Neural cell (in vitro differentiated cells): Measurements from ENCODE around the gene SH3BP5.

Experiments
- CTCF ChIP-seq: fragments of 450-650 bp; IDR thresholded peaks from 2 replicates; pipeline ENCODE4 v1.5.1; 2014; ENCODE audit warnings: antibody characterized with exemption, mild to moderate bottlenecking, moderate library complexity; ENCODE audit not compliant: poor library complexity, severe bottlenecking
- EZH2 ChIP-seq: fragments of 200-600, 300-800 bp; shearing (Covaris generic), sonication (generic); IDR thresholded peaks from 2 replicates; pipeline ENCODE4 v1.6.1; 2014; ENCODE audit warnings: antibody characterized with exemption, low read length, borderline replicate concordance, mild to moderate bottlenecking; ENCODE audit not compliant: insufficient read depth, poor library complexity, severe bottlenecking
- REST ChIP-seq: IDR thresholded peaks from 2 replicates; pipeline ENCODE4 v1.6.1; 2012; ENCODE audit warnings: borderline replicate concordance
- SMC3 ChIP-seq: fragments of 450-650 bp; conservative IDR thresholded peaks from 2 replicates; pipeline ENCODE4 v1.6.1; 2014; ENCODE audit warnings: antibody characterized with exemption, mild to moderate bottlenecking, moderate library complexity; ENCODE audit not compliant: poor library complexity

DNA sequence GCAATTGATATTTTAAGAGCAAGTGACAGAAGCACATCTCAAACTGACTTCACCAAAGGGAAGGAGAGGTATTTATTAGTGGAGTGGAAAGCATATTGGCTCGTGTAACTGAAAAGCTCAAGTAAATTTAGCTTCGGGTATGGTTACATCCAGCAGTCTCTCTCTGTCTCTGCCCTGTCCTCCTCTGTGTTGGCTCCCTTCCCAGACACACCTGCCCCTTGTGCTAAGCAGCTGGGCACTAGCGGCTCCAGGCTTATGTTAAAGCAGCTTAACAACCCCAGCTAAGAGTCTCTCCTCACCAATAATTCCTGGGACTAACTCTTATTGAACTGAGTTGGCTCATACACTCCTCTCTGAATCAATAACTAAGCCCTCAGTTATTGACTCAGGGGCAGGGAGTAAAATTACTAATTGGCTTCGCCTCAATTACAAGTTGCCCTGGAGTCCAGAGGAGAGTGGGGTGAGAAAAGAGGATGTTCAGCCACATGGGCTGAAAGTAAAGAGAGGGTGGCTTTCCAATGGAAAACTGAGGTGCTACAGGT is 12.8 kb upstream of the SH3BP5 start:
- TF ChIP-seq CTCF (no peak), EZH2 (no peak), REST (no peak), SMC3 (no peak)
